H1 (cell line): Measurements from ENCODE around the gene THAP5. TPM values are rescaled to one million over a fixed set of nuclear protein-coding genes. Genes with fewer than 3 reads are reported as not detected.
A peak's percentile ranks its signal among the peaks of the same experiment; 100 is the strongest.

Source experiments
- BRCA1 ChIP-seq: IDR thresholded peaks from 2 replicates; pipeline ENCODE4 v1.6.1; 2012; ENCODE audit warnings: low read depth, low read length, improper control_type of control experiment
- CBX8 ChIP-seq: fragments of 300-800, 300-1000 bp; sonication (generic); IDR thresholded peaks from 2 replicates; pipeline ENCODE4 v1.7.1; 2016; ENCODE audit warnings: low read depth, low read length, borderline replicate concordance
- CHD1 ChIP-seq: IDR thresholded peaks from 2 replicates; pipeline ENCODE4 v1.6.1; 2012; ENCODE audit warnings: low read depth, low read length, improper control_type of control experiment
- CTBP2 ChIP-seq: IDR thresholded peaks from 2 replicates; pipeline ENCODE4 v1.7.0; 2011; ENCODE audit warnings: borderline replicate concordance, mild to moderate bottlenecking, moderate library complexity, mixed read lengths, low read length; ENCODE audit not compliant: insufficient read depth, insufficient read length
- MAFK ChIP-seq: IDR thresholded peaks from 2 replicates; pipeline ENCODE4 v1.6.1; 2012; ENCODE audit warnings: low read depth, mild to moderate bottlenecking, improper control_type of control experiment, low read length
- RNF2 ChIP-seq: fragments of 200-900, 300-1000 bp; sonication (generic); IDR thresholded peaks from 2 replicates; pipeline ENCODE4 v1.7.1; 2016; ENCODE audit warnings: borderline replicate concordance, low read depth, mild to moderate bottlenecking, antibody characterized with exemption, low read length; ENCODE audit not compliant: poor library complexity, severe bottlenecking; ENCODE audit errors: missing control alignments
- polyA plus RNA-seq, 7 experiments: library from polyadenylated mRNA; depleted of rRNA in 3 of 7; stranded (reverse) in 5 of 7; unstranded in 2 of 7; fragments of >200 nt in 5 of 7; fragments of 200-250 nt in 2 of 7; gene quantifications; 1 replicate in 5 of 7; 2 replicates in 1 of 7; 4 replicates in 1 of 7; pipeline versions ENCODE4 v1.2.1 to v1.2.3, GENCODE V29; 2011 to 2013; ENCODE audit warnings: missing spikeins in 2 of 7, mixed read lengths in 2 of 7
- total RNA-seq: library from RNA; stranded (reverse); fragmentation: NEBNext Ultra II Directional; extraction: Animal tissue kit (Norgen Biotek cat#: 25700); gene quantifications from 2 replicates; pipeline ENCODE4 v1.2.1, GENCODE V29; 2021
- TF ChIP-seq, protein P1 (sequence below): fragments of 300-600 bp; sonication (generic); IDR thresholded peaks from 2 replicates; pipeline ENCODE4 v1.7.1; 2012; ENCODE audit warnings: low read length, moderate library complexity, mild to moderate bottlenecking, inconsistent platforms; ENCODE audit not compliant: insufficient replicate concordance
- TF ChIP-seq, protein P2 (sequence below): IDR thresholded peaks from 2 replicates; pipeline ENCODE4 v1.6.1; 2011; ENCODE audit warnings: low read length, improper control_type of control experiment

Gene THAP5
- total and polyA plus RNA-seq, 2 of the 8 experiments (the other 6 are each of a cell fraction or from before 2014, with no cell fraction given), result 3.9 to 24.2 TPM

DNA sequence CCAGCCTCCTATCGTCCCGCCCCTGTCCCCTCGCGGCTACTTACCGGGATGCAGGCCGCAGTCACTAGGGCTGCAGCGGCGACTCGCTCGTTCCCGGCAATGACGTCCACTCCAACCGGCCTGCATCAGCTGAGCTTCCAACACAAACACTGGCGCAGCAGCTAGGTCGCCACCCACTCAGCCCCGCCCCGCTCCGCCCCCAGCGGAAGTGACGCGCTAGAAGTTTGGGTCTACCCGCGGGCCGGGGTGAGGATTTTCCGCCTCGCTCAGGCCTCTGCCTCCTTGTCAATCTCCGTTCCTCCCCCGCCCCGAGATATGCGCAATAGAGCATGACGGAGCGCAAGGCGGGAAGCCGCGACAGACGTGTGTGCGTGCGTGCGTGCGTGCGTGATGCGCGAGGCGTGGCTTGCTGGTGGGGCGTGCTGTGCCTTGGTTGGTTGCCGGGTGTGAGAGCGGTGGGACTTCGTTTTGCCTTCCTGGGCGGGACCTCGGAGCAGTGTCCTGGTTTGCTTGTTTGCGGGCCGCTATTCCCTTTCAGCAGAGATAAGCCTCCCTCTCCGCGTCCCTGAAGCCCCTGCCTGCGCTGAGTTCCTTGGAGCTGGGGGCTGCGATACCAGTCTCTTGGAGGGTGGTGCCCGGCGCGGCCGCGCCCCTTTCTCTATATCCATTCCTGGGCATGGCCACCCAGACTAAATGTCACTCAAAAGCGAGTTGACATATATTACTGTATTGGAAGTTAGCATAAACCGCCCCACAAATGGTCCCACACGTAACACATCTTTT lies 43.3 kb downstream of the THAP5 start, which contains the start of gene PNPLA8 (continued):
- TF ChIP-seq, protein P1, sequence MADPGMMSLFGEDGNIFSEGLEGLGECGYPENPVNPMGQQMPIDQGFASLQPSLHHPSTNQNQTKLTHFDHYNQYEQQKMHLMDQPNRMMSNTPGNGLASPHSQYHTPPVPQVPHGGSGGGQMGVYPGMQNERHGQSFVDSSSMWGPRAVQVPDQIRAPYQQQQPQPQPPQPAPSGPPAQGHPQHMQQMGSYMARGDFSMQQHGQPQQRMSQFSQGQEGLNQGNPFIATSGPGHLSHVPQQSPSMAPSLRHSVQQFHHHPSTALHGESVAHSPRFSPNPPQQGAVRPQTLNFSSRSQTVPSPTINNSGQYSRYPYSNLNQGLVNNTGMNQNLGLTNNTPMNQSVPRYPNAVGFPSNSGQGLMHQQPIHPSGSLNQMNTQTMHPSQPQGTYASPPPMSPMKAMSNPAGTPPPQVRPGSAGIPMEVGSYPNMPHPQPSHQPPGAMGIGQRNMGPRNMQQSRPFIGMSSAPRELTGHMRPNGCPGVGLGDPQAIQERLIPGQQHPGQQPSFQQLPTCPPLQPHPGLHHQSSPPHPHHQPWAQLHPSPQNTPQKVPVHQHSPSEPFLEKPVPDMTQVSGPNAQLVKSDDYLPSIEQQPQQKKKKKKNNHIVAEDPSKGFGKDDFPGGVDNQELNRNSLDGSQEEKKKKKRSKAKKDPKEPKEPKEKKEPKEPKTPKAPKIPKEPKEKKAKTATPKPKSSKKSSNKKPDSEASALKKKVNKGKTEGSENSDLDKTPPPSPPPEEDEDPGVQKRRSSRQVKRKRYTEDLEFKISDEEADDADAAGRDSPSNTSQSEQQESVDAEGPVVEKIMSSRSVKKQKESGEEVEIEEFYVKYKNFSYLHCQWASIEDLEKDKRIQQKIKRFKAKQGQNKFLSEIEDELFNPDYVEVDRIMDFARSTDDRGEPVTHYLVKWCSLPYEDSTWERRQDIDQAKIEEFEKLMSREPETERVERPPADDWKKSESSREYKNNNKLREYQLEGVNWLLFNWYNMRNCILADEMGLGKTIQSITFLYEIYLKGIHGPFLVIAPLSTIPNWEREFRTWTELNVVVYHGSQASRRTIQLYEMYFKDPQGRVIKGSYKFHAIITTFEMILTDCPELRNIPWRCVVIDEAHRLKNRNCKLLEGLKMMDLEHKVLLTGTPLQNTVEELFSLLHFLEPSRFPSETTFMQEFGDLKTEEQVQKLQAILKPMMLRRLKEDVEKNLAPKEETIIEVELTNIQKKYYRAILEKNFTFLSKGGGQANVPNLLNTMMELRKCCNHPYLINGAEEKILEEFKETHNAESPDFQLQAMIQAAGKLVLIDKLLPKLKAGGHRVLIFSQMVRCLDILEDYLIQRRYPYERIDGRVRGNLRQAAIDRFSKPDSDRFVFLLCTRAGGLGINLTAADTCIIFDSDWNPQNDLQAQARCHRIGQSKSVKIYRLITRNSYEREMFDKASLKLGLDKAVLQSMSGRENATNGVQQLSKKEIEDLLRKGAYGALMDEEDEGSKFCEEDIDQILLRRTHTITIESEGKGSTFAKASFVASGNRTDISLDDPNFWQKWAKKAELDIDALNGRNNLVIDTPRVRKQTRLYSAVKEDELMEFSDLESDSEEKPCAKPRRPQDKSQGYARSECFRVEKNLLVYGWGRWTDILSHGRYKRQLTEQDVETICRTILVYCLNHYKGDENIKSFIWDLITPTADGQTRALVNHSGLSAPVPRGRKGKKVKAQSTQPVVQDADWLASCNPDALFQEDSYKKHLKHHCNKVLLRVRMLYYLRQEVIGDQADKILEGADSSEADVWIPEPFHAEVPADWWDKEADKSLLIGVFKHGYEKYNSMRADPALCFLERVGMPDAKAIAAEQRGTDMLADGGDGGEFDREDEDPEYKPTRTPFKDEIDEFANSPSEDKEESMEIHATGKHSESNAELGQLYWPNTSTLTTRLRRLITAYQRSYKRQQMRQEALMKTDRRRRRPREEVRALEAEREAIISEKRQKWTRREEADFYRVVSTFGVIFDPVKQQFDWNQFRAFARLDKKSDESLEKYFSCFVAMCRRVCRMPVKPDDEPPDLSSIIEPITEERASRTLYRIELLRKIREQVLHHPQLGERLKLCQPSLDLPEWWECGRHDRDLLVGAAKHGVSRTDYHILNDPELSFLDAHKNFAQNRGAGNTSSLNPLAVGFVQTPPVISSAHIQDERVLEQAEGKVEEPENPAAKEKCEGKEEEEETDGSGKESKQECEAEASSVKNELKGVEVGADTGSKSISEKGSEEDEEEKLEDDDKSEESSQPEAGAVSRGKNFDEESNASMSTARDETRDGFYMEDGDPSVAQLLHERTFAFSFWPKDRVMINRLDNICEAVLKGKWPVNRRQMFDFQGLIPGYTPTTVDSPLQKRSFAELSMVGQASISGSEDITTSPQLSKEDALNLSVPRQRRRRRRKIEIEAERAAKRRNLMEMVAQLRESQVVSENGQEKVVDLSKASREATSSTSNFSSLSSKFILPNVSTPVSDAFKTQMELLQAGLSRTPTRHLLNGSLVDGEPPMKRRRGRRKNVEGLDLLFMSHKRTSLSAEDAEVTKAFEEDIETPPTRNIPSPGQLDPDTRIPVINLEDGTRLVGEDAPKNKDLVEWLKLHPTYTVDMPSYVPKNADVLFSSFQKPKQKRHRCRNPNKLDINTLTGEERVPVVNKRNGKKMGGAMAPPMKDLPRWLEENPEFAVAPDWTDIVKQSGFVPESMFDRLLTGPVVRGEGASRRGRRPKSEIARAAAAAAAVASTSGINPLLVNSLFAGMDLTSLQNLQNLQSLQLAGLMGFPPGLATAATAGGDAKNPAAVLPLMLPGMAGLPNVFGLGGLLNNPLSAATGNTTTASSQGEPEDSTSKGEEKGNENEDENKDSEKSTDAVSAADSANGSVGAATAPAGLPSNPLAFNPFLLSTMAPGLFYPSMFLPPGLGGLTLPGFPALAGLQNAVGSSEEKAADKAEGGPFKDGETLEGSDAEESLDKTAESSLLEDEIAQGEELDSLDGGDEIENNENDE, result no peak
- peak; percentile 6; the same call in 1 of the 2 replicates for TF ChIP-seq MAFK
- TF ChIP-seq RNF2, result no peak
- no peak for TF ChIP-seq CBX8
- TF ChIP-seq BRCA1, result no peak
- TF ChIP-seq CHD1, result no peak
- TF ChIP-seq CTBP2, result no peak
- TF ChIP-seq, protein P2, sequence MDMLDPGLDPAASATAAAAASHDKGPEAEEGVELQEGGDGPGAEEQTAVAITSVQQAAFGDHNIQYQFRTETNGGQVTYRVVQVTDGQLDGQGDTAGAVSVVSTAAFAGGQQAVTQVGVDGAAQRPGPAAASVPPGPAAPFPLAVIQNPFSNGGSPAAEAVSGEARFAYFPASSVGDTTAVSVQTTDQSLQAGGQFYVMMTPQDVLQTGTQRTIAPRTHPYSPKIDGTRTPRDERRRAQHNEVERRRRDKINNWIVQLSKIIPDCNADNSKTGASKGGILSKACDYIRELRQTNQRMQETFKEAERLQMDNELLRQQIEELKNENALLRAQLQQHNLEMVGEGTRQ, result no peak
